COLO829 (cell line): ENCODE data around the gene MPG.
"Not testable (repeated sequence)": the region's sequence is repeated elsewhere in the genome, so short reads cannot be mapped to it uniquely, and the experiment has no call there.

Source experiments
- DNase-seq: peaks from one replicate; pipeline ENCODE4 v3.0.0; 2012; ENCODE audit warnings: low spot score

MPG gene

DNA sequence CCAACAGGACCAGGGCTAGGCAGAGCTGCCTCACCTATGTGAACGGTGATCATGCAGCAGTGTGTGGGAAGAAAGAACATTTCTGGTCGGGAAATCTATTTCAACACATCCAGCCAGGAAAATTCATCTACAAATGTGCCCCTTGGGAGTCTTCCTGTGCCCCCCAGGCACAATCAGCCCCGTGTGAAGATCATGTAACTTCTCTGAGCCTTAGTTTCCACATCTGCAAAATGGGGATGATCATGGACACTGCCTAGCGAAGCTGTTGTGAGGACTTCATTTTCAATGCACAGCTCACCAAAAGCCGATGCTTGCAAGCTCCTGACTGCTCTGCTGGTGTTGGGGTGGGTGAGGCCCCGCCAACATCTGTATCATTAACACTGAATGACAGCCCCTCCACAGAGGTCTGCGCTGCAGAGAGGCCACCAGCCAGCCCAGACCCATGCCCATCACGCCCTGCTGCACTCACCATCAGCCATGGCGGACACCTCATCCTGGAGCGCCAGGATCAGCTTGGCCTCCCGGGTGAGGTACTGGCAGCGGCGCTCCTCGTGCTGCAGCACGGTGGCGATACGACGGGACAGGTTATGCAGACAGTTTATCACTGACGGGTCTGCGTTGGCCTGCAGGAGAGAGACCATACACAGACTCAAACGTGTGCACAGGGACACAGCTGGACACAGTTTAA lies 34.3 kb downstream of the MPG start:
- DNase-seq = no peak

DNA sequence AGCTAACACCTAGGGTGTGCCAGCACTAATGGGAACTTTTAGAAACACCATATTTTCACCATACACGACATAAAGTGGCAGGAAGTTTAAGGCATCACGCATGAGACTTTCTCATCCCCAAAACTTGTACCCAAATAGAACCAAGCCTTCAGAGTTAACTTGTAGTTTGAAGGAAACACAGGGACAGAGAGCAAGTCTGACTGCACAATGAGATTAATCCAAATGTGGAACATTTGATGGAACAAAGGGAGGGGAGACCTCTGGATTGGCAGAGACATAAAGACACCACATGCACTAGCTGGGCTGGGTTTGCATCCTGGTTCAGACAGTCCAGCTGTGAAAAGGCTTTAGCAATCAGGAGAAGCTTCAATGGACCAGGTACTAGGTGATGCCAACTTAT lies 36.3 kb downstream of the MPG start:
- no peak for DNase-seq

DNA sequence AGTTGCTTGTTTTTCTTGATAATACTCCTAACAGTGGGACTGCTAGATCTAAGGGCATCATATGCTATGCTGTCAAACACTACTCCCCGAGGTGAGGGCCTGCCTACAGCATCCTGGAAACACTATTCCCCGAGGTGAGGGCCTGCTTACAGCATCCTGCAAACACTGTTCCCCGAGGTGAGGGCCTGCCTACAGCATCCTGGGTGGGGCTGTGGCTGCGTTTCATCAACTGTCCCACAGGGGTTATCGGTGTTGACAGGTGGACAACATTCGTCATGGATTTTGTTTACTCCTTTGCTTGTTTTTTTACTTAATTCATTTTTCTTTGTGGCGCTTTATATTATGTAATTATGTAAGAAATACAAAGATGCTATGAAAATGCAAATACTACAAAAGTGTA lies 38.0 kb downstream of the MPG start:
- no peak for DNase-seq

DNA sequence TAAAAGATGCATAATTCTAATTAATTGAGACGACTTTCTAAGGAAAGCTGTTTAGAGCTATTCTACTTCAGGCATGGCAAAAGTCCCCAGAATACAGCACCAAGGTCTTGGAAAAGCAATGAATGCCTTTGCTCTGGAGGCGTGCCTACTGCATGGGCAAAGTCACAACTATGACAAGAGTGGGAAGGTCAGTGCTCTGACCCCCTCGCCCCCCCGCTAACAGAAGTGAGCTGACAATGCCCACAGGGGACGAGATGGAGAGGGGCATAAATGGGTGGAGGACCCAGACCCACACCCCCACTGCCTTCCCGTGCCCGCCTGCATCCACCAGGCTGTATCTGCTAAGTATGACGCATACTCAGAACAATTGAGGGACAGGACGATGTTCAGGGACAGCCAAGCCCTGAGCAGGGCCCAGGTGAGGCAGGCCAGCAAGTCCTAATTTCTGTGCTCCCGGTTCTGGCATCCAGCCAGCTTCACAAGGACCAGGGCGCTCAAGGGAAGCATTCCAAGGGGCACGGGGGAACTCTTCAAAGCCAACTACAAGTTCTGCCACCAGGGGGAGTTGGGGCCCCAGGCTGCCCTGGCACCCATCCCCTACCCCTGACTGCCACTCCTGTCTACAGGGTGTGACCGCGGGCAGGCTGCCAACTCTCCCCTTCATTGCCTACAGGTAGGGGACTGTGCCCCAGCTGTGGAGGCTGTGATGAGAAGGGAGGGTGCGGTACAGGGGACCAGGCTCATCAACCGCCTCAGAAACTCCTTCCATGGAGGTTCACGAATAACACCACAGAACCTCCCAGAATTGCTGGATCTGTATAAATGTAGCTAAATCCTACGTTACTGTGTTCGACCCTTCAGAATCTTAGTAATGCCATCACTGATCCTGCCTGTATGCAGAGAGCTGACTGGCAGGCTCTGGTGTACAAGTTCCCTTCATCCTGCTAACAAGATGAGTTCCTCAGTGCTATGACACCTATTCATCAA lies 39.6 kb downstream of the MPG start:
- no peak for DNase-seq

DNA sequence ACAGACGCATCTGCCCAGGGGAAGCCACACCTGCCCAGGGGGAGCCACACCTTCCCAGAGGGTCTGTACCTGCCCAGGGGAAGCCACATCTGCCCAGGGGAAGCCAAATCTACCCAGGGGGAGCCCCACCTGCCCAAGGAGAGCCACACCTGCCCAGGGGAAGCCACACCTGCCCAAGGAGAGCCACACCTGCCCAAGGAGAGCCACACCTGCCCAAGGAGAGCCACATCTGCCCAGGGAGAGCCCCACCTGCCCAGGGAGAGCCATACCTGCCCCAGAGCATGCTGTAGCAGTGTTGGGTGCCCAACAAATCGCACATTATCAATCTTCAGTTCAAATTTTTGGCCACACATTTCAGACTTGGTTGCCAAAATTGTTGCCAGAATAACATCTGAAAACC lies 40.8 kb downstream of the MPG start:
- DNase-seq = no peak

DNA sequence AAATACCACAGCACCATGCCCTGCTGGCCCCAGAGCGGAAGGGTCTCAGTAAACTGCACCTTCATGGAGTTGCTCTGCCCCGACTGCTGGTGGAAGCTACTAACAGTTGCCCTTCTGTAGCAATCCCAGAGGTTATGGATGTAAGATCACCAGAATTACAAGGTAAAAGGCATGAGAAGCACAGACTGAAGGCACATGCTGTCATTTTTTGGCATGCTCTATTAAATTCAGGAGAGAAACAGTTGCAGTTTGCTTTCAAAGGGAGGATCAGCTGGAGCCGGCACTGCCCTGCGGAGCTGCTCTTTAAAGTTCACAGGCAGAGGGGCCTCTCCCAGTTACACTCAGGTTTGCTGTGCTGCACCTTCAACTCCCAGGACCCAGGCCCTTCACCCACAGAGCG lies 41.3 kb downstream of the MPG start:
- DNase-seq = no peak

DNA sequence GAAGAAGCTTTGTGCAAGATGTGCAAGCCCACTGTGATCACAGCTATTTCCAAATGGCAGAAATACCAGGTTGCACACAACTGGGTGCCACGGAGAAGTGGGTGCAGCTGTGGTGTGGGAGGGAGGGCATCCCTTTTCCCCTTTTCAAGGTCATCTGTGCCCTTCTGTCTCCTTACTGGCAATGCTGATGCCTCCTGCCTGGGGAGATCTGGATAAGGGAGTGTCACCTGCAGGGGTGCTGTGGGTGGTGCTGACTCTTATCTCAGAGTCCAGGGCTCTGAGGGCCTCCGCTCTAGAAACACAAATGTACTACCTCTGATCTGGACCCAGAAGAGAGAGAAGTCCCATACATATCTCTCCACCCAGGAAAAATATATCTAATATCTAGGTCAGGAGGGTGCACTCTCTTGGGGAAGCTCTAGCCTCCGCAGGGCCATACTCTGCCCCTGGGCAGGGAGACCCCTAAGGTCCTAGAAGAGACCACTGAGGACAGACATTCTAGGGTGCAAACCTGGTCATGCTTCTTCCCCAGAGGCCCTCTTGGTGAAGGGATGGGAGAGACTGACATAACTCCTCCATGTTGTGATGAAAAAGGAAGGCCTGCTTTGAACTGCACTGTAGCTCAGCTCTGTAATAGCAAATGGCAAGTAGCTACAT lies 41.9 kb downstream of the MPG start:
- DNase-seq = no peak

DNA sequence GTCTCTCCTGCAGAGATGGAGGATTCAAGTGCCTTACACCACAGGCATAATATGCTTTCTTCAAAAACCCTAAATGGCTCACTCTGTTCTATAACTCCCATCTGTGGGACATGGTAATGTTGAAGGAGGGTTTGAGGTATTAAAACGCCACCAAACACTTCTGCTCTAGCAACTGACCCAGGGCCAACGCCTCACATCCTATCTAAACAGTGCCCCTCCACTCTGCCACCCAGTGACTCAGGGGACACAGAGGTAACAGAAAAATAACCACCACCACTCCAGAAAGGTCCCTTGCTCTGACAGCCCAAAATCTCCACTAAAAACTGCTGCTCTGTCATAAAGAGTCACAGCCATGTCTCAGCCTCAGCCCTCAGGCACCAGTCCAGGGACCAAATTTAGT lies 42.7 kb downstream of the MPG start:
- DNase-seq = no peak

DNA sequence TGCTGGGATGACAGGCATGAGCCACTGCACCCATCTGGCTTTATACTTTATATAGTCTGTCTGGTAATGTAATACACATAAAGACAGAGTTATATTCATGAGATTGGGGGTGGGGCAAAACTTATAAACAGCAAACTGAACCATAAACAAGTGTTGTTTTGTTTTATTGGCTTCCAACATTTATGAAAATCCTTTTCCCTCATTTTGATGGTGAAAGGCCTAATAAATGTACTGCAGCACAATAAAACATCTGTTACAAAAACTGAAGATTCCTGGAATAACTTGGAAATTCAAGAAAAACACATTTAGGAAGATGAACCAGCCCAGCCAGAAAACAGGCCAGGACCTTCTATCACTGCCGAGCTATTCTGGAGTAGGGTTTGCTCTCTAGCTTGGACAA lies 44.3 kb downstream of the MPG start:
- DNase-seq = peak; percentile 25

DNA sequence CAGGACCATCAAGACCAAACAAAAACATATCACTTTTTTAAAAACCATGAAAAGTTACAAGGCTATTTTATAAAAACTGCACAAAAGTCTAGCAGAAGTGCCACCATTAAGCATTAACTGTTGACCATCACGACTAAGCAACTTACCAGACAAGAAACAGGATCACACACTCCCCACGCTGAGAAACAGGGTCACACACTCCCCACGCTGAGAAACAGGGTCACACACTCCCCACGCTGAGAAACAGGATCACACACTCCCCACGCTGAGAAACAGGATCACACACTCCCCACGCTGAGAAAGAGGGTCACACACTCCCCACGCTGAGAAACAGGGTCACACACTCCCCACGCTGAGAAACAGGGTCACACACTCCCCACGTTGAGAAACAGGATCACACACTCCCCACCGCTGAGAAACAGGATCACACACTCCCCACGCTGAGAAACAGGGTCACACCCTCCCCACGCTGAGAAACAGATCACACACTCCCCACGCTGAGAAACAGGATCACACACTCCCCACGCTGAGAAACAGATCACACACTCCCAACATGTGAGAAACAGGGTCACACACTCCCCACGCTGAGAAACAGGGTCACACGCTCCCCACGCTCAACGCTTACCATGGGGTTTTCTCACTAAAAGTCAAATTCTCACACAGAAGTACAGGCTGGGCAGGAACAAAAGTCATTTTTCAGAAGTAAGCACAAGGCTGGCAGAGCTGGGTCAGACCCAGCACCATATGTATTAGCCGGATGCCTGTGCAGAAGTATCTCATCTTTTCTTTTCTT lies 45.7 kb downstream of the MPG start:
- DNase-seq = not testable (repeated sequence)

DNA sequence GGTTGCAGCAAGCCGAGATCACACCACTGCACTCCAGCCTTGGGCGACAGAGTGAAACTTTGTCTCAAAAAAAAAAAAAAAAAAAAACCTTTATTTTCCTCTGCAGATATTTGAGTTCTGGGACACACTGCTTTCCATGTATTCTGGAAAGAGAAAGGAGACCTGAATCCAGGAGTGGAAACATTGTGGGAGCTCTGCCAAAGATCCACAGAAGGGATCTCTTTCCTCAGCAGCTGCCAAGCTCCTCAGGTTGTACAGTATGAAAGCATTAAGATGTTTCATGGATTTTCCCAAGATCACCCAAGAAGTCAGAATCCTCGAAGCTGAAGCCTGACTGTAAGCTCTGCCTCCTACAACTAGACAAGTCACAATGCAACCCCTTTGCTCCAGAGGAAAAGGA lies 47.0 kb downstream of the MPG start:
- no peak for DNase-seq

DNA sequence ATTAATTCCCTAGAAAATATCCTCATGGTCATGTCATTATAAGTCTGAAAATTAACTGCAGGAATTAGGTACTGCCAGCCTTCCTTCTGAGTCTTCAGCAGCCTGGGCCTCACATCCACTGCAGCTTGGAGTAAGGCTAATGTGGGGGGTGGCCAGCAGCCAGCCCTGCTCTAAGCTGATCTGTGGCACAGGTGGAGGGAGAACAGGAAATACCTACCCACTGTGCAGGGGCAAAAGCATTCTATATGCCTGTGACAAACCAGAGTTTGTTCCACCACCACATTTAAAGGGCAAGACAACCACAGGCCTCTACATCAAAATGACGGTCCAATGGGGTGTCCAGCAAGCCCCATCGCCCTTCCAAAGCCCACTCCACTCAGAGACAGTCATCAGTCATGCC lies 51.0 kb downstream of the MPG start:
- DNase-seq = no peak

DNA sequence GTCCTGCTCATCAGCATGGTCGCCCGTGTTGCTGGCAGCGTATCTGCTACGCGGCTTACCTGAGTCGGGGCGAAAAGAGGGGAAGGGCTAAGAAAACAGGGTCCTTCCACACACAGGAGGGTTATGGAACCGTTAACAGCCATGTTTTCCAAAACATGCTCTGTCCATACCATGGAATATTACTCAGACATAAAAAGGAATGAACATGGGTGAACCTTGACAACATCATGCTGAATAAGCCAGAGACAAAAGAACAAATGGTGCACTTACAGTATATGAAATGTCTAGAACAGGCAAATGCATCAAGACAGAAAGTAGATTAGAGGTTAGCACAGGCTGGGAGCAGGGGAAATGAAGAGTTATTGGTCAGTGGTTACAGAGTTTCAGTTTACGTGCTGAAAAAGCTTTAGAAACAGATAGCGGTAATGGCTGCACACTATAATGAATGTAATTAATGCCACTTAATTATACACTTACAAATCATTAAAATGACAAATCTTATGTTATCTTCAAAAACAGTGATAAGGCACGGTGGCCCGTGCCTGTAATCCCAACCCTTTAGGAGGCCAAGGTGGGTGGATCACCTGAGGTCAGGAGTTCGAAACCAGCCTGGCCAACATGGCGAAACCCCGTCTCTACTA lies 52.6 kb downstream of the MPG start:
- no peak for DNase-seq

DNA sequence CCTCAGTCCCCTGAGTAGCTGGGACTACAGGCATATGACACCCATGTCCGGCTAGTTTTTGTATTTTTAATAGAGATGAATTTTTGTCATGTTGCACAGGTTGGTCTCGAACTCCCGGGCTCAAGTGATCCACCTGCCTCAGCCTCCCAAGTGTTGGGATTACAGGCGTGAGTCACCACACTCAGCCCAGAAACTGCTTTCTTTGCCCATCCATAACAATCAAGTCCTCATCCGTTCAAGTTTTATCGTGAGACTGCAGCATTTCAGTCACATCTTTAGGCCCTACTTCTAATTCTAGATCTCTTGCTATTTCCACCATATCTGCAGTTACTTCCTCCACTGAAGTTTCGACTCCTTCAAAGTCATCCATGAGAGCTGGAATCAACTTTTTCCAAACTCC lies 54.1 kb downstream of the MPG start:
- DNase-seq = no peak

DNA sequence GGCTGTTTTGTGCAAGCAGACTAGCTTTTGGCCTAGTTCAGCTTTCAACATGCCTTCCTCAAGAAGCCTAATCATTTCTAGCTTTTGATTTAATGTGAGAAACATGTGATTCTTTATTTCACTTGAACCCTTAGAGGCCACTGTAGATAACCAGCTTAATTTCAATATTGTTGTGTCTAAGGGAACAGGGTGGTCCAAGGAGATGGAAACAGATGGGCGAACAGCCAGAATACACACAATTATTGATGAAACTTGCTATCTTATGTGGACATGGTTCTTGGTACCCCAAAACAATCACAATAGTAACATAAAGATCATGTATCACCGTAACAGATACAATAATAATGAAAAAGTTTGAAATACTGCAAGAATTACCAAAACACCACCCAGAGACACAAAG lies 55.7 kb downstream of the MPG start:
- no peak for DNase-seq
